GM21526 (cell line): Measurements from ENCODE around the gene MEGF11.

Experiments
- ATAC-seq: cut with Tn5 transposase; IDR thresholded peaks from one replicate; pipeline ENCODE4 v1.9.1; 2021; ENCODE audit warnings: moderate library complexity; ENCODE audit not compliant: unreplicated experiment, low FRiP score

The MEGF11 gene

GRCh38 chr15:66101715-66102395 is 151.7 kb downstream of the MEGF11 start:
- no peak for ATAC-seq

GRCh38 chr15:66100761-66101160 is 152.8 kb downstream of the MEGF11 start:
- ATAC-seq, result no peak

DNA sequence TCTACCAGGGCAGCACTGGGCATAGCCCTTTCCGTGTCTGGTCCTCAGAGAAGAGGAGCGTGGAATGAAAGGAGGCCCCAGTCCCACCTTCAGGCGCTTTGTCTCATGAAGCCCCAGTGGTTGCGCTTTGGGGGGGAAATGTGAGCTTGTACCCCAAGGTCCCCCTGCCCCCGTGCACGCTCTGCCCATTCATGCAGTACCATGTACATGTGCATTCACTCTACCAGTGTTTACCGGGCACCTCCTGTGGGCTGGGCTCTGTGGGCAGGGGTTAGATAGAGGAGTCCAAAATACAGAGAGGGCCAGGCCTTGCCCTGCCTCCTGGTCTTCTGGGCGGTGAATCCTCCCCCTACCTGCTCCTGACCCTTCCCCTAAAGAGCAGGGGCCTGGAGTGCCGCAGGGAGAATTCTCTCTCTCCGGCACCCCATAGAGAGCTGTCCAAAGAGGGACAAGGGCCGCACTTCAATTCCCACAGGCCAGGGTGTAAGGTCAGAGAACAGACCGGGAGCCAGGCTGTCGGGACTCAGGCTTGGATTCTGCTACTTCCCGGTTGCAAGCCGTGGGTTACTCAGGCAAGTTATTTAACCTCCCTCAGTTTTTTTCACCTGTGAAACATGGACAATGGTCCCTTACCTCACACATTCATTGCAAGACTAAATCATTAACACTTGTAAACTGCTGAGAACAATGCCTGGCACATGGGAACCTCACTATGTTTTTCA is 153.4 kb downstream of the MEGF11 start:
- ATAC-seq, result no peak

DNA sequence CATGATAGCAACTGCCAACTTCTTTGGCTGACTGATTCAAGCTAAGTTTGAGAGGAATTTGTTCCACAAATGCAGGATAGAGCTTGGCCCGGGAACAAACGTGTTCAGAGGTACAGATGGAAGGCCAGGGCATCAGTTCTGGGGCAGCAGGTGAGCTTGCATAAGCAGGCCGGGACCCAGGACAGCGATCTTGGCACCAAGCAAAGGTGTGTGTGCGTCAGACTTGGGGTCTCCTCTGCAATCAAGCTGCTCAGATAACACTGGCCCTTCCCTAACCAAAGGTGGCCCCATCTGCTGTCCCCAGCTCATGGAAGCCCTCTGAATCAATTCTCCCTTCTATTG is 155.6 kb downstream of the MEGF11 start:
- ATAC-seq, result no peak

- ATAC-seq, result no peak
These were observed 156.2 kb downstream of the MEGF11 start for GRCh38 chr15:66097151-66098021.

GRCh38 chr15:66096688-66097058 is 156.9 kb downstream of the MEGF11 start:
- ATAC-seq, result no peak

- no peak for ATAC-seq
These were observed 157.5 kb downstream of the MEGF11 start for GRCh38 chr15:66095871-66096687.

GRCh38 chr15:66094331-66094730 is 159.2 kb downstream of the MEGF11 start:
- ATAC-seq, result no peak

GRCh38 chr15:66092053-66093016 is 161.2 kb downstream of the MEGF11 start:
- ATAC-seq, result no peak

GRCh38 chr15:66089509-66089908 is 164.0 kb downstream of the MEGF11 start:
- ATAC-seq, result no peak

- ATAC-seq, result no peak
These were observed 164.5 kb downstream of the MEGF11 start for GRCh38 chr15:66089049-66089448.

GRCh38 chr15:66085128-66085527 is 168.4 kb downstream of the MEGF11 start:
- no peak for ATAC-seq

DNA sequence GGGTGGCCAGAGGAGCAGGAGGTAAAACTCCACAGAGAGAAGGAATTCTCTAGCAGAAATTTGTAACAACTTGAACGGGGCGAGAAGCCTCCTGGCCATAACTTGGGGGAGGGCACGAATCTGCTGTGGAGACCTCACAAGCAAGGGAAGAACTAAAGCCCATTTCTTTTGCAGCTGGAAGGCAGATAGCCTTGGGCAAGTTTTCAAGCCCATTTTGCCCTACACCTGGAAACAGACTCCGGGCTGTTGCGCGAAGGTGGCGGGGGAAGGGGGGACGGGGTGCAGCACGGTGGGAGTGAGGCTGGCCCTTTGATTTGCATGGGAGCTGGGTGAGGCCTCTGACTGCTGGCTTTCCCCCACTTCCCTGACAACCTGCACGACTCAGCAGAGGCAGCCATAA is 168.8 kb downstream of the MEGF11 start:
- ATAC-seq, result no peak

DNA sequence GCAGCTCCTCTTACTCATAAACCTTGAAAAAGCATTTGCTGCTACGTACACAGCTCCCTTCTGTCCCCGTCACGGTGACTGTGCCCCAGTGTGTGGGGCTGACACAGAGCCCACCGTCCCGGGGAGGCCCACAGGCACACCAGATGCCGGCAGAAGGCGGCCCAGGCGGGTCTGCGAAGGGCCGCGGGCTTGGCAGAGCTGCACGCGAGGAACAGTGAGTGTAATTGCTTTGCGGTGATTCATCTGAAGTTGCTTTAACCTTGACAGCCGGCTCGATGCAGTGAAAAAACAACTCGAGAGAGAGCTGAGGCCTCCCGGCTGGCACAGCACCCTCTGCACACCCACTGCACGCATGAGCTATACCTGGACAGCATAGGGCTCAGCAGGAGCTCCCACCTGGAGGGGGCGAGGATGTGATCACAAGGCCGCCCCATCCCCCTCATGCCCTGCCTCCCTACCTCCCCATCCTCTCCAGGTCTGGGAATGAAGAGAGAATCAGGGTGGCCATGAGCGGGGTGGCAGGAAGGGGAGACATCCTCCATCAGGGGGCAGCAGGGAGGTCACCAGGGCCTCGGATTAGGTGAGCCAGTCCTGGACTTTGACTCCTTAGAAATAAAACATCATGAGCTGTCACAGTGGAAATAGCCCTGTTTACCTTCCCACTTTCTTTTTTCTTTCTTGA is 172.7 kb downstream of the MEGF11 start:
- no peak for ATAC-seq

- no peak for ATAC-seq
These were observed 174.6 kb downstream of the MEGF11 start for GRCh38 chr15:66078929-66079275.

DNA sequence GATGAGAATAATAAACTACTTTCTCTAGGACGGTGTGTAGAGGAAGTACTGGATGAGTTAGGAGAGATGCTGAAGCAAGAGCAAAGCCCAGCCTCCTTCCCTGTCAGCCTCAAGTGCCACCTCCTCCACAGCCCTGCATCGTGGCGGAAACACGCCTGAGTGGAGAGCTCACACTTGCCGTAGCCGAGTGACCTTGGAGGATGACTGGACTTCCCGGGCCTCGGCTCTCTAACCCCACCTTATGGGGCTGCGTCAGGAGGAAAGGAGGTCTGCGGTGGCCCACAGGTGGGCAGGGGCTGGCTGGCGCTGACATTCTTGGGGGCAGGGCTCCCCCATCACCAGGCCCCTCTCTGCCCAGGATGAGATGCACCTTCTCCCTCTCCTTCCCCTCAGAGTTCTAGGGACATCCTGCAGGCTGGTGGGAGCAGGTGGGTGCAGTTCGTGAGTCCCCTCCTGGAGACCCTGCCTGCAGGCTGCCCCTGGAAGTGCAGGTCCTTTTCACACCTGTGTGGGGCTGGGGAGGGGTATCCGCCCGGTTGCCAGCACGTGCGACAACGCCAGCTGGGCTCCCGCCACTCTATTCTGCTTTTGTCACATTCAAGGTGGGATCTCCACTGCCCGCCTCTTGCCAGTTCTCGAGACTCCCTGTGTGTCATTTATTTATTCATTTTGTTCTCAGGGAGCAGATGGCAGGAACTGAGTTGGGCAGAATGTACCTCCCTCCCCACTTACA is 175.2 kb downstream of the MEGF11 start:
- ATAC-seq, result no peak

- no peak for ATAC-seq
These were observed 176.3 kb downstream of the MEGF11 start for GRCh38 chr15:66077320-66077663.

GRCh38 chr15:66076591-66077319 is 176.8 kb downstream of the MEGF11 start:
- ATAC-seq, result no peak
